Measurements from ENCODE around the gene SPRYD7.

Gene SPRYD7

GRCh38 chr13:49976314-49977258 is 40.4 kb upstream of the SPRYD7 start:
- Histone ChIP-seq H3K18ac (ENCODE audit: low read length) (no peak overlapping the region), H3K23ac (ENCODE audit: low read depth, low read length, poor library complexity) (no peak overlapping the region), H3K4me3 (ENCODE audit: low read length in 2 of 2) (no peak overlapping the region), H2BK120ac (ENCODE audit: low read depth, low read length) (no peak overlapping the region), H2BK12ac (ENCODE audit: low read length) (no peak overlapping the region), H2AFZ (ENCODE audit: low read length) (no peak overlapping the region), H3K9me3 (replicated peaks in 1 of 2; ENCODE audit: control insufficient read depth in 2 of 2, insufficient read depth in 1 of 2, low read depth in 1 of 2, low read length in 2 of 2) (no peaks in the 10 kb centered on the region), H2BK5ac (ENCODE audit: low read length) (no peak overlapping the region), H3K4me1 (ENCODE audit: control insufficient read depth in 2 of 2, insufficient read depth in 1 of 2, low read depth in 1 of 2, low read length in 2 of 2) (peaks cover 0 to 4% of the 10 kb centered on the region in 2 donors), H2BK15ac (ENCODE audit: low read length) (no peak overlapping the region), H4K8ac (ENCODE audit: low read depth, low read length) (no peak overlapping the region), H3K4ac (ENCODE audit: low read length) (no peak overlapping the region), H2AK5ac (ENCODE audit: low read depth, low read length) (no peak overlapping the region), H4K91ac (ENCODE audit: low read depth, low read length, poor library complexity) (no peak overlapping the region), H3K79me1 (ENCODE audit: low read depth, low read length) (no peaks in the 10 kb centered on the region), H3K27ac (replicated peaks; ENCODE audit: low read length) (no peak overlapping the region), H3K9ac (ENCODE audit: low read depth, low read length, poor library complexity) (no peak overlapping the region), H3K14ac (ENCODE audit: low read length) (no peak overlapping the region), H3K4me2 (ENCODE audit: insufficient read depth, low read length, poor library complexity, severe bottlenecking) (no peak overlapping the region), H3K27me3 (ENCODE audit: control insufficient read depth in 3 of 3, insufficient read depth in 3 of 3, low read depth in 1 of 3, low read length in 3 of 3) (no peaks in the 10 kb centered on the region), H3K36me3 (replicated peaks in 1 of 2; ENCODE audit: control insufficient read depth in 2 of 2, insufficient read depth in 2 of 2, low read length in 2 of 2) (no peaks in the 10 kb centered on the region)
- peak; percentile 71 for DNase-seq (ENCODE audit: low spot score)
- WGBS, 2 donors (ENCODE audit: extremely low coverage in 2 of 2, insufficient read length in 2 of 2, insufficient replicate concordance in 1 of 2): no CpG with 5 or more reads among the region's 8 CpGs

GRCh38 chr13:49975826-49976225 is 39.7 kb upstream of the SPRYD7 start:
- no peak overlapping the region for H4K91ac ChIP-seq (ENCODE audit: low read depth, low read length, poor library complexity)
- H3K4me2 ChIP-seq (ENCODE audit: insufficient read depth, low read length, poor library complexity, severe bottlenecking): no peak overlapping the region
- no peak overlapping the region for H3K23ac ChIP-seq (ENCODE audit: low read depth, low read length, poor library complexity)
- no peak overlapping the region for H3K4ac ChIP-seq (ENCODE audit: low read length)
- no peaks in the 10 kb centered on the region for H3K36me3 ChIP-seq (replicated peaks in 1 of 2; ENCODE audit: control insufficient read depth in 2 of 2, insufficient read depth in 2 of 2, low read length in 2 of 2)
- no peak overlapping the region for H3K9ac ChIP-seq (ENCODE audit: low read depth, low read length, poor library complexity)
- no peak overlapping the region for H4K8ac ChIP-seq (ENCODE audit: low read depth, low read length)
- H3K18ac ChIP-seq (ENCODE audit: low read length): no peak overlapping the region
- no peak overlapping the region for H2BK5ac ChIP-seq (ENCODE audit: low read length)
- H2AFZ ChIP-seq (ENCODE audit: low read length): no peak overlapping the region
- H3K4me1 ChIP-seq (ENCODE audit: control insufficient read depth in 2 of 2, insufficient read depth in 1 of 2, low read depth in 1 of 2, low read length in 2 of 2): peaks cover 0 to 4% of the 10 kb centered on the region in 2 donors
- no peak overlapping the region for H2BK120ac ChIP-seq (ENCODE audit: low read depth, low read length)
- no peaks in the 10 kb centered on the region for H3K27me3 ChIP-seq (ENCODE audit: control insufficient read depth in 3 of 3, insufficient read depth in 3 of 3, low read depth in 1 of 3, low read length in 3 of 3)
- H3K4me3 ChIP-seq (ENCODE audit: low read length in 2 of 2): no peak overlapping the region
- no CpG with 5 or more reads among the region's 1 CpG for WGBS, 2 donors (ENCODE audit: extremely low coverage in 2 of 2, insufficient read length in 2 of 2, insufficient replicate concordance in 1 of 2)
- H3K14ac ChIP-seq (ENCODE audit: low read length): no peak overlapping the region
- H2BK15ac ChIP-seq (ENCODE audit: low read length): no peak overlapping the region
- no peak overlapping the region for H2BK12ac ChIP-seq (ENCODE audit: low read length)
- no peak overlapping the region for H2AK5ac ChIP-seq (ENCODE audit: low read depth, low read length)
- H3K27ac ChIP-seq (replicated peaks; ENCODE audit: low read length): no peak overlapping the region
- DNase-seq (ENCODE audit: low spot score): no peak
- no peaks in the 10 kb centered on the region for H3K79me1 ChIP-seq (ENCODE audit: low read depth, low read length)
- no peaks in the 10 kb centered on the region for H3K9me3 ChIP-seq (replicated peaks in 1 of 2; ENCODE audit: control insufficient read depth in 2 of 2, insufficient read depth in 1 of 2, low read depth in 1 of 2, low read length in 2 of 2)

GRCh38 chr13:49972709-49973108 is 36.6 kb upstream of the SPRYD7 start:
- Histone ChIP-seq H3K4me3 (ENCODE audit: low read length in 2 of 2) (no peak overlapping the region), H4K91ac (ENCODE audit: low read depth, low read length, poor library complexity) (no peak overlapping the region), H3K4me1 (ENCODE audit: control insufficient read depth in 2 of 2, insufficient read depth in 1 of 2, low read depth in 1 of 2, low read length in 2 of 2) (peaks cover 0 to 4% of the 10 kb centered on the region in 2 donors), H3K79me1 (ENCODE audit: low read depth, low read length) (no peaks in the 10 kb centered on the region), H4K8ac (ENCODE audit: low read depth, low read length) (no peak overlapping the region), H2BK120ac (ENCODE audit: low read depth, low read length) (no peak overlapping the region), H2BK5ac (ENCODE audit: low read length) (no peak overlapping the region), H2AK5ac (ENCODE audit: low read depth, low read length) (no peak overlapping the region), H3K4ac (ENCODE audit: low read length) (no peak overlapping the region), H2BK12ac (ENCODE audit: low read length) (no peak overlapping the region), H3K27me3 (ENCODE audit: control insufficient read depth in 3 of 3, insufficient read depth in 3 of 3, low read depth in 1 of 3, low read length in 3 of 3) (no peaks in the 10 kb centered on the region), H3K14ac (ENCODE audit: low read length) (no peak overlapping the region), H3K18ac (ENCODE audit: low read length) (no peak overlapping the region), H2BK15ac (ENCODE audit: low read length) (no peak overlapping the region), H3K27ac (replicated peaks; ENCODE audit: low read length) (no peak overlapping the region), H3K9ac (ENCODE audit: low read depth, low read length, poor library complexity) (no peak overlapping the region), H3K23ac (ENCODE audit: low read depth, low read length, poor library complexity) (no peak overlapping the region), H3K4me2 (ENCODE audit: insufficient read depth, low read length, poor library complexity, severe bottlenecking) (no peak overlapping the region), H3K9me3 (replicated peaks in 1 of 2; ENCODE audit: control insufficient read depth in 2 of 2, insufficient read depth in 1 of 2, low read depth in 1 of 2, low read length in 2 of 2) (no peaks in the 10 kb centered on the region), H2AFZ (ENCODE audit: low read length) (no peak overlapping the region), H3K36me3 (replicated peaks in 1 of 2; ENCODE audit: control insufficient read depth in 2 of 2, insufficient read depth in 2 of 2, low read length in 2 of 2) (no peaks in the 10 kb centered on the region)
- no peak for DNase-seq (ENCODE audit: low spot score)
- no CpG with 5 or more reads among the region's 4 CpGs for WGBS, 2 donors (ENCODE audit: extremely low coverage in 2 of 2, insufficient read length in 2 of 2, insufficient replicate concordance in 1 of 2)

GRCh38 chr13:49967456-49967855 is 31.3 kb upstream of the SPRYD7 start:
- Histone ChIP-seq H3K9me3 (replicated peaks in 1 of 2; ENCODE audit: control insufficient read depth in 2 of 2, insufficient read depth in 1 of 2, low read depth in 1 of 2, low read length in 2 of 2) (peaks cover 0 to 4% of the 10 kb centered on the region in 2 donors), H3K4me2 (ENCODE audit: insufficient read depth, low read length, poor library complexity, severe bottlenecking) (no peak overlapping the region), H3K14ac (ENCODE audit: low read length) (no peak overlapping the region), H2BK120ac (ENCODE audit: low read depth, low read length) (no peak overlapping the region), H3K9ac (ENCODE audit: low read depth, low read length, poor library complexity) (no peak overlapping the region), H3K79me1 (ENCODE audit: low read depth, low read length) (no peaks in the 10 kb centered on the region), H3K4me3 (ENCODE audit: low read length in 2 of 2) (no peak overlapping the region), H4K8ac (ENCODE audit: low read depth, low read length) (no peak overlapping the region), H3K4me1 (ENCODE audit: control insufficient read depth in 2 of 2, insufficient read depth in 1 of 2, low read depth in 1 of 2, low read length in 2 of 2) (no peaks in the 10 kb centered on the region), H2BK12ac (ENCODE audit: low read length) (no peak overlapping the region), H3K36me3 (replicated peaks in 1 of 2; ENCODE audit: control insufficient read depth in 2 of 2, insufficient read depth in 2 of 2, low read length in 2 of 2) (no peaks in the 10 kb centered on the region), H3K23ac (ENCODE audit: low read depth, low read length, poor library complexity) (no peak overlapping the region), H3K27ac (replicated peaks; ENCODE audit: low read length) (no peak overlapping the region), H3K27me3 (ENCODE audit: control insufficient read depth in 3 of 3, insufficient read depth in 3 of 3, low read depth in 1 of 3, low read length in 3 of 3) (no peaks in the 10 kb centered on the region), H3K4ac (ENCODE audit: low read length) (no peak overlapping the region), H2AK5ac (ENCODE audit: low read depth, low read length) (no peak overlapping the region), H3K18ac (ENCODE audit: low read length) (no peak overlapping the region), H2AFZ (ENCODE audit: low read length) (no peak overlapping the region), H2BK5ac (ENCODE audit: low read length) (no peak overlapping the region), H2BK15ac (ENCODE audit: low read length) (no peak overlapping the region), H4K91ac (ENCODE audit: low read depth, low read length, poor library complexity) (no peak overlapping the region)
- 100% methylated on average over 1 of the region's 4 CpGs; no CpG with 5 or more reads in 1 of the 2 donors for WGBS, 2 donors (ENCODE audit: extremely low coverage in 2 of 2, insufficient read length in 2 of 2, insufficient replicate concordance in 1 of 2)
- DNase-seq (ENCODE audit: low spot score): no peak

All from neuronal stem cell (in vitro differentiated cells).